Panc1 (cell line): Measurements from ENCODE around the gene NAA80. TPM values are rescaled to one million over a fixed set of nuclear protein-coding genes. Genes with fewer than 3 reads are reported as not detected.
A peak's percentile ranks its signal among the peaks of the same experiment; 100 is the strongest.

ENCODE experiments used
- ATAC-seq: fragments of 200-7000 bp; cut with Tn5 transposase; 2 replicates; pipeline ENCODE4 v1.9.1; 2020; ENCODE audit warnings: mild to moderate bottlenecking, moderate library complexity
- BruUV-seq: library from RNA; stranded (reverse); fragments of 400-500 nt; replicated peaks from 2 replicates; lab custom pipeline; 2021; lab: Mats Ljungman, UMichigan
- CTCF ChIA-PET: fragments of 300-600 bp; sonication (Branson Sonifier 250); formaldehyde crosslinking; loops from one replicate; lab custom pipeline; 2022; ENCODE audit warnings: antibody characterized with exemption; lab: Charles Lee
- POLR2A ChIA-PET: fragments of 300-600 bp; sonication (Branson Sonifier 250); formaldehyde crosslinking; loops from one replicate; lab custom pipeline; 2022; ENCODE audit warnings: antibody characterized with exemption; lab: Charles Lee
- DNase-seq: peaks from one replicate; pipeline ENCODE4 v3.0.0-alpha.2; 2010; ENCODE audit warnings: low read depth, low spot score
- H3K27ac ChIP-seq: 2 replicates; pipeline ENCODE4 v1.5.1; 2011; ENCODE audit warnings: mild to moderate bottlenecking, low read length, inconsistent platforms
- H3K27me3 ChIP-seq: fragments of 200-500 bp; sonication (Bioruptor generic); 2 replicates; pipeline ENCODE4 v1.6.0; 2014; ENCODE audit warnings: low read length, inconsistent platforms; ENCODE audit not compliant: control insufficient read depth, insufficient read depth
- H3K36me3 ChIP-seq: fragments of 200-500 bp; sonication (Bioruptor generic); 2 replicates; pipeline ENCODE4 v1.5.1; 2014; ENCODE audit warnings: inconsistent platforms, mild to moderate bottlenecking, low read length, moderate library complexity; ENCODE audit not compliant: control insufficient read depth, insufficient read depth
- H3K4me1 ChIP-seq: 2 replicates; pipeline ENCODE4 v1.5.1; 2011; ENCODE audit warnings: inconsistent platforms, mild to moderate bottlenecking, low read length, moderate library complexity; ENCODE audit not compliant: control insufficient read depth, insufficient read depth
- H3K4me3 ChIP-seq, 2 experiments: 2 replicates each; pipeline ENCODE4 v1.5.1; 2011 to 2012; ENCODE audit warnings: low read depth in 2 of 2, low read length in 2 of 2, mild to moderate bottlenecking in 2 of 2, inconsistent platforms in 1 of 2, moderate library complexity in 1 of 2
- H3K9me3 ChIP-seq: fragments of 200-500 bp; sonication (Bioruptor generic); 2 replicates; pipeline ENCODE4 v1.5.1; 2014; ENCODE audit warnings: low read depth, mild to moderate bottlenecking, inconsistent platforms, low read length, moderate library complexity; ENCODE audit not compliant: control insufficient read depth, insufficient read depth
- POLR2AphosphoS5 ChIP-seq: IDR thresholded peaks from 2 replicates; pipeline ENCODE4 v1.6.1; 2012; ENCODE audit warnings: mild to moderate bottlenecking, low read depth, low read length, moderate library complexity
- SIN3A ChIP-seq: IDR thresholded peaks from 2 replicates; pipeline ENCODE4 v1.6.1; 2012; ENCODE audit warnings: low read depth, mild to moderate bottlenecking, low read length, moderate library complexity, borderline replicate concordance; ENCODE audit not compliant: insufficient read depth
- TCF7L2 ChIP-seq: IDR thresholded peaks from 2 replicates; pipeline ENCODE4 v1.6.1; 2011; ENCODE audit warnings: mild to moderate bottlenecking, low read depth, low read length, inconsistent platforms
- in situ Hi-C: cut with HindIII; loops from 2 replicates; pipeline ENCODE4 v1.10.0; 2016; ENCODE audit warnings: low sequenced_read_pairs, low pct_unique_long_range_greater_than_20kb
- intact Hi-C: fragments of 100-400 bp; cut with micrococcal nuclease; formaldehyde crosslinking; loops from one replicate; pipeline ENCODE4 v1.10.0; 2022; ENCODE audit not compliant: unreplicated experiment
- total RNA-seq: library from RNA; stranded (reverse); gene quantifications from one replicate; pipeline ENCODE4 v1.2.1, GENCODE V29; 2021; ENCODE audit not compliant: unreplicated experiment
- TF ChIP-seq, protein P1 (sequence below), 2 experiments: IDR thresholded peaks; 2 replicates each; pipeline ENCODE4 v1.6.1; 2011 to 2012; ENCODE audit warnings: low read depth in 2 of 2, control low read depth in 1 of 2, low read length in 1 of 2, mild to moderate bottlenecking in 1 of 2, moderate library complexity in 1 of 2; ENCODE audit not compliant: insufficient read depth in 1 of 2
- TF ChIP-seq, protein P2 (sequence below): fragments of 450-650 bp; IDR thresholded peaks from 2 replicates; pipeline ENCODE4 v1.5.1; 2017; ENCODE audit warnings: mild to moderate bottlenecking

Gene NAA80
- total RNA-seq, 1 experiment from 2014 or later: 7.2 TPM

- TF ChIP-seq, protein P1, sequence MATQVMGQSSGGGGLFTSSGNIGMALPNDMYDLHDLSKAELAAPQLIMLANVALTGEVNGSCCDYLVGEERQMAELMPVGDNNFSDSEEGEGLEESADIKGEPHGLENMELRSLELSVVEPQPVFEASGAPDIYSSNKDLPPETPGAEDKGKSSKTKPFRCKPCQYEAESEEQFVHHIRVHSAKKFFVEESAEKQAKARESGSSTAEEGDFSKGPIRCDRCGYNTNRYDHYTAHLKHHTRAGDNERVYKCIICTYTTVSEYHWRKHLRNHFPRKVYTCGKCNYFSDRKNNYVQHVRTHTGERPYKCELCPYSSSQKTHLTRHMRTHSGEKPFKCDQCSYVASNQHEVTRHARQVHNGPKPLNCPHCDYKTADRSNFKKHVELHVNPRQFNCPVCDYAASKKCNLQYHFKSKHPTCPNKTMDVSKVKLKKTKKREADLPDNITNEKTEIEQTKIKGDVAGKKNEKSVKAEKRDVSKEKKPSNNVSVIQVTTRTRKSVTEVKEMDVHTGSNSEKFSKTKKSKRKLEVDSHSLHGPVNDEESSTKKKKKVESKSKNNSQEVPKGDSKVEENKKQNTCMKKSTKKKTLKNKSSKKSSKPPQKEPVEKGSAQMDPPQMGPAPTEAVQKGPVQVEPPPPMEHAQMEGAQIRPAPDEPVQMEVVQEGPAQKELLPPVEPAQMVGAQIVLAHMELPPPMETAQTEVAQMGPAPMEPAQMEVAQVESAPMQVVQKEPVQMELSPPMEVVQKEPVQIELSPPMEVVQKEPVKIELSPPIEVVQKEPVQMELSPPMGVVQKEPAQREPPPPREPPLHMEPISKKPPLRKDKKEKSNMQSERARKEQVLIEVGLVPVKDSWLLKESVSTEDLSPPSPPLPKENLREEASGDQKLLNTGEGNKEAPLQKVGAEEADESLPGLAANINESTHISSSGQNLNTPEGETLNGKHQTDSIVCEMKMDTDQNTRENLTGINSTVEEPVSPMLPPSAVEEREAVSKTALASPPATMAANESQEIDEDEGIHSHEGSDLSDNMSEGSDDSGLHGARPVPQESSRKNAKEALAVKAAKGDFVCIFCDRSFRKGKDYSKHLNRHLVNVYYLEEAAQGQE (IDR thresholded peaks at IDR 0.05; ENCODE audit: insufficient read depth in 1 of 2, low read depth in 2 of 2, low read length in 1 of 2): no peak
- TF ChIP-seq, protein P2, sequence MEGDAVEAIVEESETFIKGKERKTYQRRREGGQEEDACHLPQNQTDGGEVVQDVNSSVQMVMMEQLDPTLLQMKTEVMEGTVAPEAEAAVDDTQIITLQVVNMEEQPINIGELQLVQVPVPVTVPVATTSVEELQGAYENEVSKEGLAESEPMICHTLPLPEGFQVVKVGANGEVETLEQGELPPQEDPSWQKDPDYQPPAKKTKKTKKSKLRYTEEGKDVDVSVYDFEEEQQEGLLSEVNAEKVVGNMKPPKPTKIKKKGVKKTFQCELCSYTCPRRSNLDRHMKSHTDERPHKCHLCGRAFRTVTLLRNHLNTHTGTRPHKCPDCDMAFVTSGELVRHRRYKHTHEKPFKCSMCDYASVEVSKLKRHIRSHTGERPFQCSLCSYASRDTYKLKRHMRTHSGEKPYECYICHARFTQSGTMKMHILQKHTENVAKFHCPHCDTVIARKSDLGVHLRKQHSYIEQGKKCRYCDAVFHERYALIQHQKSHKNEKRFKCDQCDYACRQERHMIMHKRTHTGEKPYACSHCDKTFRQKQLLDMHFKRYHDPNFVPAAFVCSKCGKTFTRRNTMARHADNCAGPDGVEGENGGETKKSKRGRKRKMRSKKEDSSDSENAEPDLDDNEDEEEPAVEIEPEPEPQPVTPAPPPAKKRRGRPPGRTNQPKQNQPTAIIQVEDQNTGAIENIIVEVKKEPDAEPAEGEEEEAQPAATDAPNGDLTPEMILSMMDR: no peak
- TF ChIP-seq TCF7L2 (no peak), POLR2AphosphoS5 (no peak), SIN3A (no peak)
- BruUV-seq: no TSS peak
- DNase-seq (no peak), ATAC-seq (no peak)
- Histone ChIP-seq H3K4me3 (no peak overlapping the region; a peak in 1 of 4 replicates), H3K27me3 (no peaks in the 10 kb centered on the region), H3K36me3 (peaks cover 15% of the 10 kb centered on the region), H3K27ac (peak overlapping the region; percentile 8; the same call in 1 of the 2 replicates), H3K4me1 (peaks cover 13% of the 10 kb centered on the region; the same call in 1 of the 2 replicates), H3K9me3 (no peaks in the 10 kb centered on the region)
- ChIA-PET CTCF (no interaction called here), POLR2A (no interaction called here)
- in situ Hi-C loops (no loop called here), intact Hi-C loops (no loop called here)
These were observed 34.6 kb upstream of the NAA80 start for GRCh38 chr3:50333744-50334328.

DNA sequence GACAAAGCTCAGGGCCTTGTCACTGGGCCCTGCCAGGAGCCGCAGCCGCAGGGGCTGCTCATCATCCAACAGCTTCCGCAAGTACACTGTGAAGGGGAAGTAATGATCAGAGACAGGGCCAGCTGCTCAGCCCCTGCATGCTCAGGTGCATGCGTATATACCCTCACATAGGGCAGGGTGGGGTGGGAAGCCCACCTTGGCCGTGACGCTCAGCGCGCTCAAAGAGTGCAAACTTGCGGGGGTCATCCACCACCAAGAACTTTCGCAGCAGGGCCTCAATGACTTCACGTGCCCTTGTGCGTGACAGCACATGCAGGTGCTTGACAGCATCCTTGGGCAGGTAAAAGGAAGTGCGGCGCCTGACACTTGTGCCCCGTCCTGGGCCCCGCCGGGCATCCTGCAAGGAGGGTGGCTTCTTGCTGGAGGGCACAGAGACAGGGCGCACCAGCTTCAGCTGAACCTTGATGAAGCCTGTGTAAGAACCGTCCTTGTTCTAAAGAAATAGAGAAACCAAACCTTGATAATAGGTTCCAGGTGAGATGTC lies 32.2 kb upstream of the NAA80 start:
- no TSS peak for BruUV-seq
- TF ChIP-seq, protein P1 (IDR thresholded peaks at IDR 0.05; ENCODE audit: insufficient read depth in 1 of 2, low read depth in 2 of 2, low read length in 1 of 2): no peak
- TF ChIP-seq, protein P2: no peak
- no peak for TF ChIP-seq TCF7L2
- no peak for TF ChIP-seq POLR2AphosphoS5
- no peak for TF ChIP-seq SIN3A
- ATAC-seq (no peak), DNase-seq (no peak)
- peaks cover 23% of the 10 kb centered on the region for H3K4me1 ChIP-seq
- CTCF ChIA-PET: no interaction called here
- in situ Hi-C loops: no loop called here
- H3K4me3 ChIP-seq: no peak overlapping the region
- H3K27ac ChIP-seq: no peak overlapping the region
- peaks cover 15% of the 10 kb centered on the region for H3K36me3 ChIP-seq
- POLR2A ChIA-PET: no interaction called here
- no peaks in the 10 kb centered on the region for H3K27me3 ChIP-seq
- intact Hi-C loops: no loop called here
- no peaks in the 10 kb centered on the region for H3K9me3 ChIP-seq
